CD4-positive, alpha-beta memory T cell (primary cell): Measurements from ENCODE around the gene ZNF629. TPM values are rescaled to one million over a fixed set of nuclear protein-coding genes. Genes with fewer than 3 reads are reported as not detected.

Source experiments
- CTCF ChIA-PET: fragments of 350-600 bp; sonication (Branson Sonifier 250); formaldehyde crosslinking; loops from one replicate; lab custom pipeline; 2021; ENCODE audit warnings: inconsistent platforms; ENCODE audit not compliant: partially characterized antibody; lab: Charles Lee
- POLR2A ChIA-PET: fragments of 350-600 bp; sonication (Branson Sonifier 250); formaldehyde crosslinking; loops from one replicate; lab custom pipeline; 2021; ENCODE audit not compliant: partially characterized antibody; lab: Charles Lee
- DNase-seq, 5 donors: peaks; one replicate each; pipeline versions ENCODE4 v3.0.0 to v3.0.0-alpha.2; 2020 to 2022; ENCODE audit warnings: mixed read lengths in 1 of 5
- H3K27ac ChIP-seq: one replicate; pipeline ENCODE4 v1.7.0; 2013; ENCODE audit warnings: low read depth, low read length
- H3K27me3 ChIP-seq: 2 replicates; pipeline ENCODE4 v1.7.0; 2013; ENCODE audit warnings: mild to moderate bottlenecking, low read length, moderate library complexity; ENCODE audit not compliant: insufficient read depth
- H3K36me3 ChIP-seq: 2 replicates; pipeline ENCODE4 v1.7.0; 2013; ENCODE audit warnings: mild to moderate bottlenecking, low read length, moderate library complexity; ENCODE audit not compliant: insufficient read depth
- H3K4me1 ChIP-seq: 2 replicates; pipeline ENCODE4 v1.7.0; 2013; ENCODE audit warnings: mild to moderate bottlenecking, low read length, moderate library complexity; ENCODE audit not compliant: insufficient read depth
- H3K4me3 ChIP-seq, 2 donors: one replicate each; pipeline ENCODE4 v1.7.0; 2013; ENCODE audit warnings: low read length in 2 of 2, mild to moderate bottlenecking in 1 of 2
- H3K9me3 ChIP-seq, 2 donors: one replicate each; pipeline ENCODE4 v1.7.0; 2013; ENCODE audit warnings: low read length in 2 of 2, control low read depth in 1 of 2; ENCODE audit not compliant: control insufficient read depth in 1 of 2
- H3K27ac Mint-ChIP-seq, 7 donors: one replicate each; pipeline ENCODE4 v1.8.0; 2020 to 2021; ENCODE audit warnings: mixed read lengths in 7 of 7, mild to moderate bottlenecking in 6 of 7, inconsistent platforms in 3 of 7, moderate library complexity in 3 of 7
- H3K27me3 Mint-ChIP-seq, 2 donors: one replicate each; pipeline ENCODE4 v1.8.0; 2020 to 2021; ENCODE audit warnings: mixed read lengths in 2 of 2
- H3K36me3 Mint-ChIP-seq, 2 donors: one replicate each; pipeline ENCODE4 v1.8.0; 2020 to 2021; ENCODE audit warnings: mixed read lengths in 2 of 2, inconsistent platforms in 1 of 2, mild to moderate bottlenecking in 1 of 2
- H3K4me1 Mint-ChIP-seq, 4 donors: one replicate each; pipeline ENCODE4 v1.8.0; 2020 to 2021; ENCODE audit warnings: mixed read lengths in 4 of 4, mild to moderate bottlenecking in 1 of 4
- H3K4me3 Mint-ChIP-seq, 8 donors: one replicate each; pipeline ENCODE4 v1.8.0; 2020 to 2021; ENCODE audit warnings: mixed read lengths in 8 of 8, mild to moderate bottlenecking in 7 of 8, moderate library complexity in 6 of 8, inconsistent platforms in 3 of 8
- H3K9me3 Mint-ChIP-seq, 8 donors: one replicate each; pipeline ENCODE4 v1.8.0; 2020 to 2021; ENCODE audit warnings: mixed read lengths in 8 of 8, mild to moderate bottlenecking in 5 of 8, inconsistent platforms in 3 of 8, moderate library complexity in 1 of 8
- intact Hi-C: fragments of 100-400 bp; cut with micrococcal nuclease; formaldehyde crosslinking; loops from one replicate; pipeline ENCODE4 v1.15.1; 2023
- polyA plus RNA-seq, 2 donors: library from polyadenylated mRNA; unstranded; fragments of 300-500 nt; fragmentation: Illumina TruSeq; gene quantifications; one replicate each; pipeline ENCODE4 v1.2.3, GENCODE V29; 2021
- total RNA-seq, 2 experiments: library from RNA; stranded (reverse); gene quantifications; one replicate each; pipeline ENCODE4 v1.2.3, GENCODE V29; 2021

ZNF629 gene
- total and polyA plus RNA-seq, 4 experiments from 2014 or later: 0.07 to 5.4 (median 2.8) TPM

- no peaks in the 10 kb centered on the region for H3K27me3 Mint-ChIP-seq
- CTCF ChIA-PET: no interaction called here
- intact Hi-C loops: no loop called here
- Histone ChIP-seq H3K4me3 (no peak overlapping the region), H3K9me3 (no peaks in the 10 kb centered on the region), H3K4me1 (peaks cover 10% of the 10 kb centered on the region), H3K27me3 (no peaks in the 10 kb centered on the region), H3K36me3 (peaks cover 7% of the 10 kb centered on the region), H3K27ac (no peak overlapping the region)
- DNase-seq: no peak
- no peak overlapping the region for H3K4me3 Mint-ChIP-seq
- H3K9me3 Mint-ChIP-seq: peaks cover 0 to 6% (median 0%) of the 10 kb centered on the region in 8 donors
- H3K4me1 Mint-ChIP-seq: peaks cover 13 to 29% (median 19%) of the 10 kb centered on the region in 4 donors
- no peak overlapping the region for H3K27ac Mint-ChIP-seq
- H3K36me3 Mint-ChIP-seq: peaks cover 10 to 44% of the 10 kb centered on the region in 2 donors
- POLR2A ChIA-PET: interaction anchor here (0.8 kb wide), 1 partner anchor 86 kb away, joined by 3 read pairs; the partner anchor contains the start of gene FBRS
Measured at GRCh38 chr16:30744183-30744582, 42.8 kb downstream of the ZNF629 start.

GRCh38 chr16:30743716-30744115 is 43.3 kb downstream of the ZNF629 start:
- ChIA-PET CTCF (no interaction called here), POLR2A (interaction anchor here (0.8 kb wide), 1 partner anchor 85 kb away, joined by 3 read pairs; the partner anchor contains the start of gene FBRS)
- intact Hi-C loops: no loop called here
- Mint-ChIP-seq H3K4me1 (peaks cover 13 to 27% (median 16%) of the 10 kb centered on the region in 4 donors), H3K36me3 (peaks cover 10 to 47% of the 10 kb centered on the region in 2 donors), H3K27ac (peak overlapping the region in 3 of 7 donors; percentile 8 to 43 (median 19)), H3K27me3 (no peaks in the 10 kb centered on the region), H3K4me3 (no peak overlapping the region), H3K9me3 (peaks cover 0 to 3% (median 0%) of the 10 kb centered on the region in 8 donors)
- no peak overlapping the region for H3K4me3 ChIP-seq
- H3K27me3 ChIP-seq: no peaks in the 10 kb centered on the region
- H3K4me1 ChIP-seq: peaks cover 10% of the 10 kb centered on the region
- no peaks in the 10 kb centered on the region for H3K9me3 ChIP-seq
- H3K27ac ChIP-seq: no peak overlapping the region
- peaks cover 11% of the 10 kb centered on the region for H3K36me3 ChIP-seq
- DNase-seq: no peak

- H3K4me1 Mint-ChIP-seq: peaks cover 4 to 10% (median 6%) of the 10 kb centered on the region in 4 donors
- H3K27ac Mint-ChIP-seq: peak overlapping the region in 6 of 7 donors; percentile 23 to 65 (median 53)
- Histone ChIP-seq H3K4me3 (no peak overlapping the region), H3K36me3 (peaks cover 33% of the 10 kb centered on the region), H3K27me3 (no peaks in the 10 kb centered on the region), H3K4me1 (peaks cover 3% of the 10 kb centered on the region), H3K9me3 (no peaks in the 10 kb centered on the region), H3K27ac (no peak overlapping the region)
- H3K27me3 Mint-ChIP-seq: no peaks in the 10 kb centered on the region
- H3K9me3 Mint-ChIP-seq: peaks cover 0 to 2% (median 0%) of the 10 kb centered on the region in 8 donors
- peaks cover 21 to 60% of the 10 kb centered on the region in 2 donors for H3K36me3 Mint-ChIP-seq
- ChIA-PET POLR2A (no interaction called here), CTCF (no interaction called here)
- no peak for DNase-seq
- intact Hi-C loops: no loop called here
- no peak overlapping the region for H3K4me3 Mint-ChIP-seq
Measured at GRCh38 chr16:30741461-30741914, 45.5 kb downstream of the ZNF629 start.

GRCh38 chr16:30740364-30741251 is 46.4 kb downstream of the ZNF629 start:
- Histone ChIP-seq H3K9me3 (no peaks in the 10 kb centered on the region), H3K27ac (no peak overlapping the region), H3K27me3 (no peaks in the 10 kb centered on the region), H3K36me3 (peaks cover 40% of the 10 kb centered on the region), H3K4me3 (no peak overlapping the region), H3K4me1 (peaks cover 3% of the 10 kb centered on the region)
- H3K4me3 Mint-ChIP-seq: no peak overlapping the region
- POLR2A ChIA-PET: no interaction called here
- H3K27ac Mint-ChIP-seq: peak overlapping the region in 6 of 7 donors; percentile 36 to 75 (median 49)
- H3K36me3 Mint-ChIP-seq: peaks cover 25 to 65% of the 10 kb centered on the region in 2 donors
- peaks cover 0 to 2% (median 0%) of the 10 kb centered on the region in 8 donors for H3K9me3 Mint-ChIP-seq
- intact Hi-C loops: no loop called here
- no peak for DNase-seq
- no peaks in the 10 kb centered on the region for H3K27me3 Mint-ChIP-seq
- CTCF ChIA-PET: no interaction called here
- H3K4me1 Mint-ChIP-seq: peaks cover 4 to 10% (median 6%) of the 10 kb centered on the region in 4 donors

GRCh38 chr16:30738984-30739951 is 47.7 kb downstream of the ZNF629 start:
- CTCF ChIA-PET: no interaction called here
- Mint-ChIP-seq H3K36me3 (peaks cover 28 to 63% of the 10 kb centered on the region in 2 donors), H3K4me3 (no peak overlapping the region), H3K27me3 (no peaks in the 10 kb centered on the region), H3K27ac (no peak overlapping the region), H3K4me1 (peaks cover 4 to 10% (median 6%) of the 10 kb centered on the region in 4 donors), H3K9me3 (peaks cover 0 to 2% (median 0%) of the 10 kb centered on the region in 8 donors)
- Histone ChIP-seq H3K36me3 (peaks cover 48% of the 10 kb centered on the region), H3K9me3 (no peaks in the 10 kb centered on the region), H3K27me3 (no peaks in the 10 kb centered on the region), H3K27ac (no peak overlapping the region), H3K4me3 (no peak overlapping the region), H3K4me1 (peaks cover 3% of the 10 kb centered on the region)
- intact Hi-C loops: no loop called here
- no peak for DNase-seq
- POLR2A ChIA-PET: interaction anchor here (1.4 kb wide), 1 partner anchor 9 kb away, joined by 7 read pairs; the partner anchor contains the start of gene PHKG2

GRCh38 chr16:30737794-30738648 is 49.0 kb downstream of the ZNF629 start:
- H3K36me3 ChIP-seq: peaks cover 60% of the 10 kb centered on the region
- no peak for DNase-seq
- H3K9me3 Mint-ChIP-seq: peaks cover 0 to 2% (median 0%) of the 10 kb centered on the region in 8 donors
- intact Hi-C loops: no loop called here
- no peak overlapping the region for H3K4me3 Mint-ChIP-seq
- H3K27ac Mint-ChIP-seq: no peak overlapping the region
- H3K27ac ChIP-seq: no peak overlapping the region
- CTCF ChIA-PET: no interaction called here
- H3K27me3 Mint-ChIP-seq: no peaks in the 10 kb centered on the region
- POLR2A ChIA-PET: interaction anchor here (1.4 kb wide), 1 partner anchor 10 kb away, joined by 7 read pairs; the partner anchor contains the start of gene PHKG2
- peaks cover 34 to 67% of the 10 kb centered on the region in 2 donors for H3K36me3 Mint-ChIP-seq
- H3K4me3 ChIP-seq: no peak overlapping the region
- H3K9me3 ChIP-seq: no peaks in the 10 kb centered on the region
- H3K4me1 ChIP-seq: peaks cover 3% of the 10 kb centered on the region
- no peaks in the 10 kb centered on the region for H3K27me3 ChIP-seq
- peaks cover 4 to 10% (median 6%) of the 10 kb centered on the region in 4 donors for H3K4me1 Mint-ChIP-seq
